Keratinocyte (primary cell): ENCODE data around the gene NPAS3.

Experiments
- EZH2 ChIP-seq: IDR thresholded peaks from one replicate; pipeline ENCODE4 v1.6.1; 2012; ENCODE audit warnings: inconsistent platforms, mild to moderate bottlenecking, low read length, moderate library complexity
- TF ChIP-seq, protein P1 (sequence below), 3 experiments: IDR thresholded peaks in 1 of 3; conservative IDR thresholded peaks in 1 of 3; optimal IDR thresholded peaks in 1 of 3; 2 replicates in 2 of 3; 3 replicates in 1 of 3; pipeline versions ENCODE3 to v1.5.1; 2011; ENCODE audit warnings: low read length in 3 of 3, mild to moderate bottlenecking in 3 of 3, moderate library complexity in 2 of 3, control low read depth in 1 of 3, inconsistent platforms in 1 of 3; ENCODE audit not compliant: insufficient read depth in 2 of 3; ENCODE audit errors: extremely low read depth in 1 of 3

DNA sequence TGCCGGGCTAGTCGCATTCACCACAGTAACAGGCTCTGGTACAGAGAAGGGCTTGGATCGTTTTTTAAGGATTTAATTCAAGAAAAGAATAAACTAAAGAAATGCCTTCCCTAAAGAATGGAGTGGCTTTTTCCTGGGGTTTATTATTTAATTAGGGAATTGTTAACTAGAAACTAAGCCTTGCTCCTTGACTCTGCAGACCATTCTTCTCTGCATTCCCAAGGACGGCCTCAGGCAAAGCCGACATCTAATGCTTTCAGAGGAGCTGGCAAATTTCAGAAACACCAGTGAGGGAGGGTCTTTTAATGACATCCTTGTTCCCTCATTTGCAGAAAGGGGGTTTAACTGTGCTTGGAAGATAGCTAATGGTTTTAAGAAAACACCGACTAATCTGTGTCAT lies 838.2 kb downstream of the NPAS3 start:
- TF ChIP-seq, protein P1, sequence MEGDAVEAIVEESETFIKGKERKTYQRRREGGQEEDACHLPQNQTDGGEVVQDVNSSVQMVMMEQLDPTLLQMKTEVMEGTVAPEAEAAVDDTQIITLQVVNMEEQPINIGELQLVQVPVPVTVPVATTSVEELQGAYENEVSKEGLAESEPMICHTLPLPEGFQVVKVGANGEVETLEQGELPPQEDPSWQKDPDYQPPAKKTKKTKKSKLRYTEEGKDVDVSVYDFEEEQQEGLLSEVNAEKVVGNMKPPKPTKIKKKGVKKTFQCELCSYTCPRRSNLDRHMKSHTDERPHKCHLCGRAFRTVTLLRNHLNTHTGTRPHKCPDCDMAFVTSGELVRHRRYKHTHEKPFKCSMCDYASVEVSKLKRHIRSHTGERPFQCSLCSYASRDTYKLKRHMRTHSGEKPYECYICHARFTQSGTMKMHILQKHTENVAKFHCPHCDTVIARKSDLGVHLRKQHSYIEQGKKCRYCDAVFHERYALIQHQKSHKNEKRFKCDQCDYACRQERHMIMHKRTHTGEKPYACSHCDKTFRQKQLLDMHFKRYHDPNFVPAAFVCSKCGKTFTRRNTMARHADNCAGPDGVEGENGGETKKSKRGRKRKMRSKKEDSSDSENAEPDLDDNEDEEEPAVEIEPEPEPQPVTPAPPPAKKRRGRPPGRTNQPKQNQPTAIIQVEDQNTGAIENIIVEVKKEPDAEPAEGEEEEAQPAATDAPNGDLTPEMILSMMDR (optimal IDR thresholded peaks at IDR 0.05 in 1 of 3, IDR thresholded peaks at IDR 0.05 in 1 of 3, conservative IDR thresholded peaks at IDR 0.05 in 1 of 3; ENCODE audit: extremely low read depth in 1 of 3, insufficient read depth in 2 of 3, low read length in 3 of 3): no peak
- no peak for TF ChIP-seq EZH2
